Measurements from ENCODE around the gene IQGAP2. TPM values are rescaled to one million over a fixed set of nuclear protein-coding genes. Genes with fewer than 3 reads are reported as not detected.

IQGAP2 gene
- polyA plus RNA-seq, 1 donor (not counting 4 experiments of a cell fraction or from before 2014, with no cell fraction given), result 0.14 TPM

GRCh38 chr5:76458486-76458830, 55.4 kb downstream of the IQGAP2 start:
- no peak for FAIRE-seq
- no peak for DNase-seq (ENCODE audit: low read depth, low spot score)
- Histone ChIP-seq H3K36me3 (ENCODE audit: control insufficient read depth in 2 of 2, extremely low read depth in 1 of 2, insufficient read depth in 2 of 2, low read length in 2 of 2) (no peaks in the 10 kb centered on the region), H3K9me1 (ENCODE audit: control insufficient read depth, extremely low read depth, insufficient read depth, low read length) (no peaks in the 10 kb centered on the region), H3K4me3 (ENCODE audit: control insufficient read depth in 2 of 3, extremely low read depth in 1 of 3, insufficient read depth in 2 of 3, low read depth in 1 of 3, low read length in 3 of 3) (no peak overlapping the region), H3K27ac (ENCODE audit: control insufficient read depth, insufficient read depth, low read length) (no peak overlapping the region), H3K4me2 (ENCODE audit: control insufficient read depth, extremely low read depth, insufficient read depth, low read depth, low read length) (no peak overlapping the region), H4K20me1 (ENCODE audit: control insufficient read depth, extremely low read depth, insufficient read depth, low read length) (no peaks in the 10 kb centered on the region), H3K4me1 (ENCODE audit: control insufficient read depth, extremely low read depth, insufficient read depth, low read length) (no peaks in the 10 kb centered on the region), H2AFZ (ENCODE audit: control insufficient read depth, low read length) (no peak overlapping the region), H3K9ac (ENCODE audit: control insufficient read depth, extremely low read depth, insufficient read depth, low read length) (no peak overlapping the region), H3K9me3 (ENCODE audit: control insufficient read depth, low read depth, low read length) (no peaks in the 10 kb centered on the region), H3K27me3 (ENCODE audit: control insufficient read depth, extremely low read depth, insufficient read depth, low read length) (no peaks in the 10 kb centered on the region), H3K79me2 (ENCODE audit: control insufficient read depth, insufficient read depth, low read length) (no peaks in the 10 kb centered on the region)
- dilution Hi-C loops (cut with MboI; ENCODE audit: extremely low pct_ligation_motif_present, low sequenced_read_pairs), result no loop called here
- no peak for TF ChIP-seq CTCF (optimal IDR thresholded peaks at IDR 0.05 in 1 of 3, IDR thresholded peaks at IDR 0.05 in 1 of 3, conservative IDR thresholded peaks at IDR 0.05 in 1 of 3; ENCODE audit: extremely low read depth in 1 of 3, insufficient read depth in 2 of 3, low read length in 3 of 3)
- no peak for TF ChIP-seq EZH2 (IDR thresholded peaks at IDR 0.05; ENCODE audit: low read length)

GRCh38 chr5:76460104-76460503, 57.0 kb downstream of the IQGAP2 start:
- H3K9me1 ChIP-seq (ENCODE audit: control insufficient read depth, extremely low read depth, insufficient read depth, low read length), result no peaks in the 10 kb centered on the region
- no peaks in the 10 kb centered on the region for H4K20me1 ChIP-seq (ENCODE audit: control insufficient read depth, extremely low read depth, insufficient read depth, low read length)
- no peak overlapping the region for H2AFZ ChIP-seq (ENCODE audit: control insufficient read depth, low read length)
- H3K9me3 ChIP-seq (ENCODE audit: control insufficient read depth, low read depth, low read length), result no peaks in the 10 kb centered on the region
- DNase-seq (ENCODE audit: low read depth, low spot score), result no peak
- no peaks in the 10 kb centered on the region for H3K4me1 ChIP-seq (ENCODE audit: control insufficient read depth, extremely low read depth, insufficient read depth, low read length)
- no peak for FAIRE-seq
- TF ChIP-seq CTCF (optimal IDR thresholded peaks at IDR 0.05 in 1 of 3, IDR thresholded peaks at IDR 0.05 in 1 of 3, conservative IDR thresholded peaks at IDR 0.05 in 1 of 3; ENCODE audit: extremely low read depth in 1 of 3, insufficient read depth in 2 of 3, low read length in 3 of 3), result no peak
- TF ChIP-seq EZH2 (IDR thresholded peaks at IDR 0.05; ENCODE audit: low read length), result no peak
- no peaks in the 10 kb centered on the region for H3K27me3 ChIP-seq (ENCODE audit: control insufficient read depth, extremely low read depth, insufficient read depth, low read length)
- no peak overlapping the region for H3K27ac ChIP-seq (ENCODE audit: control insufficient read depth, insufficient read depth, low read length)
- no peaks in the 10 kb centered on the region for H3K36me3 ChIP-seq (ENCODE audit: control insufficient read depth in 2 of 2, extremely low read depth in 1 of 2, insufficient read depth in 2 of 2, low read length in 2 of 2)
- no peaks in the 10 kb centered on the region for H3K79me2 ChIP-seq (ENCODE audit: control insufficient read depth, insufficient read depth, low read length)
- H3K9ac ChIP-seq (ENCODE audit: control insufficient read depth, extremely low read depth, insufficient read depth, low read length), result no peak overlapping the region
- no peak overlapping the region for H3K4me3 ChIP-seq (ENCODE audit: control insufficient read depth in 2 of 3, extremely low read depth in 1 of 3, insufficient read depth in 2 of 3, low read depth in 1 of 3, low read length in 3 of 3)
- no peak overlapping the region for H3K4me2 ChIP-seq (ENCODE audit: control insufficient read depth, extremely low read depth, insufficient read depth, low read depth, low read length)
- dilution Hi-C loops (cut with MboI; ENCODE audit: extremely low pct_ligation_motif_present, low sequenced_read_pairs), result no loop called here

Data from keratinocyte (primary cell).